ENCODE data around the gene PITX3.

PITX3 gene

GRCh38 chr10:102241444-102242117 is at the start of gene PITX3:
TSS of gene PITX3 (minus strand) at chr10:102241512. CDS start at chr10:102232080, 9,432 bp downstream.
- peak; percentile 98 for DNase-seq (ENCODE audit: extremely low spot score)
- TF ChIP-seq, protein P1, sequence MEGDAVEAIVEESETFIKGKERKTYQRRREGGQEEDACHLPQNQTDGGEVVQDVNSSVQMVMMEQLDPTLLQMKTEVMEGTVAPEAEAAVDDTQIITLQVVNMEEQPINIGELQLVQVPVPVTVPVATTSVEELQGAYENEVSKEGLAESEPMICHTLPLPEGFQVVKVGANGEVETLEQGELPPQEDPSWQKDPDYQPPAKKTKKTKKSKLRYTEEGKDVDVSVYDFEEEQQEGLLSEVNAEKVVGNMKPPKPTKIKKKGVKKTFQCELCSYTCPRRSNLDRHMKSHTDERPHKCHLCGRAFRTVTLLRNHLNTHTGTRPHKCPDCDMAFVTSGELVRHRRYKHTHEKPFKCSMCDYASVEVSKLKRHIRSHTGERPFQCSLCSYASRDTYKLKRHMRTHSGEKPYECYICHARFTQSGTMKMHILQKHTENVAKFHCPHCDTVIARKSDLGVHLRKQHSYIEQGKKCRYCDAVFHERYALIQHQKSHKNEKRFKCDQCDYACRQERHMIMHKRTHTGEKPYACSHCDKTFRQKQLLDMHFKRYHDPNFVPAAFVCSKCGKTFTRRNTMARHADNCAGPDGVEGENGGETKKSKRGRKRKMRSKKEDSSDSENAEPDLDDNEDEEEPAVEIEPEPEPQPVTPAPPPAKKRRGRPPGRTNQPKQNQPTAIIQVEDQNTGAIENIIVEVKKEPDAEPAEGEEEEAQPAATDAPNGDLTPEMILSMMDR (IDR thresholded peaks at IDR 0.05; ENCODE audit: control extremely low read depth, extremely low read depth, low read depth, missing control alignments) = no peak
- POLR2A ChIA-PET = no interaction called here
- CTCF ChIA-PET = interaction anchor here (1.0 to 19.9 kb wide), 7 partner anchors 9 to 183 kb away, joined by 3 to 566 read pairs (median 5); partner anchors contain the start of gene ELOVL3

GRCh38 chr10:102289840-102290239 is 48.5 kb upstream of the PITX3 start:
- CTCF ChIA-PET = interaction anchor here (2.1 kb wide), 1 partner anchor 62 kb away, joined by 7 read pairs; no protein-coding TSS in a partner anchor
- TF ChIP-seq, protein P1 (IDR thresholded peaks at IDR 0.05; ENCODE audit: control extremely low read depth, extremely low read depth, low read depth, missing control alignments) = no peak
- POLR2A ChIA-PET = no interaction called here
- no peak for DNase-seq (ENCODE audit: extremely low spot score)

GRCh38 chr10:102289356-102289755 is 48.0 kb upstream of the PITX3 start:
- TF ChIP-seq, protein P1 (IDR thresholded peaks at IDR 0.05; ENCODE audit: control extremely low read depth, extremely low read depth, low read depth, missing control alignments) = no peak
- no peak for DNase-seq (ENCODE audit: extremely low spot score)
- CTCF ChIA-PET = no interaction called here
- POLR2A ChIA-PET = no interaction called here

DNA sequence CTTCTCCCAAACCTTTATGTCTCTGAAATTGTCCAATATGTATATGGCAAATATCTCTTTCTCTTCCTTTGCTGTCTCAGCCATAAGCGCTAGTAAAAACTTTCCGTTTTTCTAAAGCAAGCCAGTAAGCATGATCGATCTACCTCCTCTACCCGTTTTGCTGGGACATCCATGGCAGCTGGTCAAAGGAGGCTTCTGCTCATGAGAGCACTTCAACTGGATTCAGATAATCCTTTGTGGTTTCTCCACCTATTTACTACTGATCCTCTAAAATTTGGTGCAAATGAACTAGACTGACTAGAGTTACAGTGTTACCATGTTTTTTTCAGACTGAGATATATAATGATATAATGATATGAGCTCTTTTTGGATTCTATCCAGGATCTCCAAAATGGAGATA is 46.7 kb upstream of the PITX3 start:
- TF ChIP-seq, protein P1 (IDR thresholded peaks at IDR 0.05; ENCODE audit: control extremely low read depth, extremely low read depth, low read depth, missing control alignments) = no peak
- ChIA-PET POLR2A (no interaction called here), CTCF (interaction anchor here (0.9 to 1.4 kb wide), 4 partner anchors 14 to 58 kb away, joined by 3 to 7 read pairs (median 3); no protein-coding TSS in a partner anchor)
- DNase-seq (ENCODE audit: extremely low spot score) = no peak

- DNase-seq (ENCODE audit: extremely low spot score) = no peak
- ChIA-PET POLR2A (no interaction called here), CTCF (interaction anchor here (0.9 to 1.4 kb wide), 4 partner anchors 14 to 58 kb away, joined by 3 to 7 read pairs (median 3); no protein-coding TSS in a partner anchor)
- TF ChIP-seq, protein P1 (IDR thresholded peaks at IDR 0.05; ENCODE audit: control extremely low read depth, extremely low read depth, low read depth, missing control alignments) = no peak
Observed at GRCh38 chr10:102287538-102287937, 46.2 kb upstream of the PITX3 start.

DNA sequence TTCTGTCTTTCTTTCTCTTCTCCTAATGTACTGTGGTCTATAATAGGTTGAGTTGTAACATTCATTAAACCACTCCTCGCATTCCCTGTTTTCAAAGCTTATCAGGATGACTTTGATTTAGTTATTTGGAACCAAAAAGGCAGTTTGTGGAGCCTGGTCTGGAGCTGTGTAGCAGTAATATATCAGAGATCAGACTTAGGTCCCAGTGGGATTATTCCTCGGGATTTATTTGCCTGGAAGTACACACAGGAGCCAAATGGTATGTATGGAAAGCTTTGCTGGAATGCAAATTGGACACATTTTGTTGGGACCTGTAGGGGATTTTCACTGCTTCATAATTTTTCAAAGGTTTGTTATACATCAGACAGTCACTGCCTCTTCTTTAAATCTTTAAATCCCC is 44.9 kb upstream of the PITX3 start:
- no peak for DNase-seq (ENCODE audit: extremely low spot score)
- TF ChIP-seq, protein P1 (IDR thresholded peaks at IDR 0.05; ENCODE audit: control extremely low read depth, extremely low read depth, low read depth, missing control alignments) = no peak
- ChIA-PET POLR2A (interaction anchor here (0.6 kb wide), 1 partner anchor 37 kb away, joined by 4 read pairs; no protein-coding TSS in a partner anchor), CTCF (interaction anchor here (1.4 to 4.1 kb wide), 3 partner anchors 56 to 66 kb away, joined by 7 to 16 read pairs (median 10); no protein-coding TSS in a partner anchor)
